ENCODE measurements around the gene TYW5. TPM values are rescaled to one million over a fixed set of nuclear protein-coding genes. Genes with fewer than 3 reads are reported as not detected.

TYW5 gene
- total RNA-seq, 1 donor from 2014 or later = 4.5 TPM

DNA sequence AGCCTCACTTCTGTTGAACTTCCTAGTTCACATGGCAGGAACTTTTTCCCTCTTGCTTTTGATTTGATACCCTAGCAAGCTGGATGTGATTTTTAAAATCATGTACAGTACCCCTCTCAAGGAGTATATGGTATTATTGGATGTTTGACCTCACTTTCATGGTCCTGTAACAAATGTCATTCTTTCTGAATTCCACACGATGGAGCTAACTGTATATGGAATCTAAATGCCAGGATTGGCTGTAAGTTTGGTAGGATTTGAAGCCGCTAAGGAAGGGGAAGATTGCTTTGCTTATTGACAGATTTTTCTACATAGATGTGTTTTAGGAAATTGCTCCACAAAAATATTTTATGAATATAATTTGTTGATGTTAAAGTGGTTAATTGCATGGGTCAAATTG is 18.4 kb upstream of the TYW5 start:
- no peak for ATAC-seq

DNA sequence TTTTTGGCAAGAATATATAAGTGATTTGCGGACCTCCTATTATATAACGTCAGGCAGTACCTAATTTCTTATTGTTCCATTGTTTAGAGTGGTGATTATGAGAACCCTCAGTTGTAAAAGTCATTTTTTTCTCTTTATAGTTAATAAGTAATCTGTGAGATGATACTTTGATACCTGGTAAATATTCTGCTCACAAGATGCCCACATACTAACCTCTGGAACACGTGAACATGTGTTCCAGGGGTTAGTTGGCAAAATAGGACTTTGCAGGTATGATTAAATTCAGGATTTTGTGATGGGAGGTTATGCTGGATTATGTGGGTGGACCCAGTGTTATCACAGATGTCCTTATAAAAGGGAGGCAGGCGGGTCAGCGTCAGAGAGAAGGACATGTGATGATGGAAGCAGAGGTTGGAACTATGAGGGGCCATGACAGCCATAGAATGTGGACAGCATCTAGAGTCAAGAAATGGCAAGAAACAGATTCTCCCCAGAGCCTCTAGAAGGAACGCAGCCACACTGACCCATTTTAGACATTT is 16.9 kb upstream of the TYW5 start:
- no peak for ATAC-seq

DNA sequence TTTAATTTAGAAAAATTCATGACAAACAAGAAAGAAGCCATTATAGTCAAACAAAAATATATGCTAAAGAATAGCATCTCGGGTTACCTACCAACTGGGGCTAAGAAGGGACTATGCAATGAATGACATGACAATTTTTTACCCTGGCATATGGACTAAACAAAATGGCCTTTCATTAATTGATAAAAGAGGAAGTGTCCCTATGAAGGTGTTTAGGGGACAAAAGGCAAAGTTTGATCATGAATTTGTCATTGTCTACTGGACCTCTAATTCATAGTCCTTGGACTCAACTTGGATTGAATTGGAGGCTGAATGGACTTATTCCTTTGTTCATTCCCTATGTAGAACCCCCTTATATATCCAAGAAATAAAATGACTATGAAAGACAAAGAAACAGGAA is 12.8 kb upstream of the TYW5 start:
- ATAC-seq = no peak

DNA sequence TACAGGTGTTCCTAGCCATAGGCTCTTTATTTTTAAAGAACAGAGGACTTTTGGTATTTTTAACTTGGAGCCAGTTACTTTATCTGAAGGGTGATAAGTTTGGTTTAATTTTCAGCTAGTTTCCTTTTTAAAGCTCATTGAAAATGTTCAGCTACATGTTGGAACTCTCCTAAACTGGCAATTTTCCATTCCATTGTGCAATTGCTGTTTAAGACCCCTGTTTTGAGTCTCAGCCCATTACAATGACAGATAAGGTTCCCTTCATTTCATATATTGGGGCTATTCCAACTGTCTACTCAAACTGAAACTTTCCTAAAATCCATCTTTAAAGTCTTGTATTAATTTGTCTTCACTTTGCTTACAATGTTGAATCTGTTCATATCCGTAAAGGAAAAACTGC is 11.7 kb upstream of the TYW5 start:
- ATAC-seq = no peak

DNA sequence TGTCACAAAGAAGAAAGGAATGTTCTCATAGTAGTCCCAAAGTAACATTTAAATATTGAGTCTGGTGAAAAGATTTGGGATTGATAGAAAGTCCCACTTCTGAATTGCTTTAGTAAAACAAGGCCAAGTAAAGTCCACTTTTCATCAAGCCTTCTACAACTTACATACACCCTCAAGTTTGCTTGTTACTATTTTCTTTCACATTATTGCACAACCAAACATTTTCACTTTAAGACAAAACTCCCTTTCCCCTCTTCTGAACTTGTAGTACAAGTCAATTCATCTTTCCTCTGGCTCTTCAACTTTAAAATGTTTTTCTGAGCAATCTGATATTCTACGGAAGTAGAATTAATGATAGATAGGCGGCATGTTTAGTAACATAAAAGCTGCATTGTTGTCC is 11.1 kb upstream of the TYW5 start:
- ATAC-seq = no peak

DNA sequence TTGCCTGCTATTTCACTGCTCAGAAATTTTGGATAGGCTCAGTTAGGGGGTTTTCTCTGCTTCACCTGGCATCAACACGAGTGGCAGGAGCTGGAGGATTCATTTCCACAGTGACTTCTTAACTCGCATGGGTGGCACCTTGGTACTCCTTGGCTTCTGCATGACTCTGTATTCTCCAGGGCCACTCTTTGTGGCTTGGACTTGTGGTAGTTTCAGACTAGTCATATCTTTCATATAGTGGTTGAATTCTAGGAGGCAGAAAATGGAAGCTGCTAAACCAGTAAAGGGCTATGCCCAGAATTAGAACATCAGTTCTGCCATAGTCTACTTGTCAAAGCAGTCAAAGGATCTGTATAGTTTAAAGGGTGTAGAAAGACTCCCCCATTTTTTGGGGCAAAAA is 6.9 kb upstream of the TYW5 start:
- no peak for ATAC-seq

DNA sequence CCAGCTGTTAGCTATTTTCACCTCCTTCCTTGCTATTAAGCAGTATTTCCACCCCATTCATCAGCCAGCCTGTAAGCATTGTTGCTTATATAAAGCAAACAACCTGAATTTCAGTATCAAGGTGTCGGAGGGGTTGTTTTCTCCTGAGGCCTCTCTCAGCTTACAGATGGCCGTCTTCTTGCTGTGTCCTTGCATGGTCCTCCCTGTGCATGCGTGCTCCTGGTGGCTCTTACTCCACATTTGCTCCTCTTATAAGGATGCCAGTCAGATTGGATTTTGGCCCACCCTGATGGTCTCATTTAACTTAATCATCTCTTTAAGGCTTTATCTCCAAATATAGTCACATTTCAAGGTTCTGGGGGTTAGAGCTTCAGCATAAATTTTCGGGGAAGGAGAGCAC is 2.7 kb upstream of the TYW5 start:
- no peak for ATAC-seq

DNA sequence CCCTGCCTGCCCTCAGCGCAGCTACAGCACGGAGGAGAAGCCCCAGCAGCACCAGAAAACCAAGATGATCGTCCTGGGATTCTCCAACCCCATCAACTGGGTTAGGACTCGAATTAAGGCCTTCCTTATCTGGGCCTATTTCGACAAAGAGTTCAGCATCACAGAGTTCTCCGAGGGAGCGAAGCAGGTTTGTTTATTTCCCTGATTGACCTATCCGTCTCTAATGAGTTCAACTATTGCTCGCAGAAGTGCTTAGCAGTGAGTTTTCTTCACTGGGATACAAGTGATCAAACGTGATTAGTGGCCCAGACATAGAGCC is 730 bp upstream of the TYW5 start:
- no peak for ATAC-seq

DNA sequence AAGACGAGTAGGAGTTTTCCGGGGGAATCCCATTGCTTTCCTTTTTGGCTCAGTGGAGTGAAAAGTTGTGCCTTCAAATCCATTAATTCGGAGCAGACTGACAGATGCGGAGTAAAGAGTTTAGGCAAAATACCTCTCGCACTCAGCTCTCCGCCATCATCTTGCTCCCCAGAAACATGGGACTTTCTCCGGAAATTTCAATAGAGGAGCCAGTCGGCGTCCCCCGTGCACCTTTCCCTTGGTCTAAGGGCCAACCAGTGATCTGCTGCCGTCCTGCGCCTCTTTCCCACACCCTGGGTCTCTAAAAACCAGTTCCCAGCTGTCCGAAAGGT is 318 bp downstream of the TYW5 start:
- ATAC-seq = no peak

DNA sequence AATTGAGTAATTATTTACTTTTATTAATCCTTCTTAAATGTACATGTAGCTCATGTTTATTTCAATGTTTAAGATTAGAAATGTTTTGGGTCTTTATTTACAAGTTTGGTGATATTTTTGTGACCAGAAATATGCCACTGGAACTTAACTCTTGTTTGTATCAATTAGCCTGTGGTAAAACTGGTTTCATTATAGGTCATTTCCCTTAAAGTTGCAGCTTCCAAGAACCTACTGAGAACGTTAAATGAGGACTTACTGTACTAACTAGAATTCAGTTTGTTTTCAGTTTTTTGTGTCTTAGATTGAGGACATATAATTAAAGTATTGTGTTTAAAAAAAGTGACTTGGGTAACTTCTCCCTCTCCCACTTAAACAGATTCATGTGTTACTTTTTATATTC is 4.3 kb downstream of the TYW5 start:
- ATAC-seq = no peak

DNA sequence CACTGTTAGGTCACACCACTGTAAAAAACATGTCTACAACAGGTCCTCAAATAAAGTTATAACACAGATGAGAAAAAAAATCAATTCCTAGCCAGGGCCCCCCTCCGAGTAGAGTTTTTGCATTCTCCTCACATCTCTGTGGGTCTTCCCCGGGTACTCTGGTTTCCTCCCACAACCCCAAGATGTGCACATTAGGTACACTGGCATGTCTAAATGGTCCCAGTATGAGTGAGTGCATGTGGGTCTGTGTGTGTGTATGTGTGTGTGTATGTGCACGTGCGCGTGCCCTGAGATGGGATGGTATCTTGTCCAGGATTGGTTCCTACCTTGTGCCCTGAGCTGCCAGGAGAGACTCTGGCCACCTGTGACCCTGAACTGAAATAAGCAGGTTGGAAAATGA is 4.9 kb downstream of the TYW5 start:
- no peak for ATAC-seq

DNA sequence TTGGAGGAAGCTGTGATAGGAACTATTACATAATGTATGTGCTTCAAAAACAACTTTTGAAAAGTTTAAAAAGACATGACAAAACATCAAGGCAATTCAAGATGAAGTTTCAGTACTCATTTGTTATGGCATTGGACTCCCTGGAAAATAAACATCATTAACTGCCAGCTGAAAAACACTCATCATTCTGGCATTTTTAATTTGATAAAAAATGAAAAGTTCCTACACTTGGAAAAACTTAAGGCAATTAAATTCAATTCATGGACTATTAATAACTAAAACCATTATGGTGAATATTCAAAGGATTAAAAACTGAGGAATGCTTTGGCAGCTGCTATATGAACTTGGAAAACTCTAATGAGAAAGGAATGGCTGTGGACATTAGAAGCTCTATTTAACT is 8.5 kb downstream of the TYW5 start:
- ATAC-seq = no peak

DNA sequence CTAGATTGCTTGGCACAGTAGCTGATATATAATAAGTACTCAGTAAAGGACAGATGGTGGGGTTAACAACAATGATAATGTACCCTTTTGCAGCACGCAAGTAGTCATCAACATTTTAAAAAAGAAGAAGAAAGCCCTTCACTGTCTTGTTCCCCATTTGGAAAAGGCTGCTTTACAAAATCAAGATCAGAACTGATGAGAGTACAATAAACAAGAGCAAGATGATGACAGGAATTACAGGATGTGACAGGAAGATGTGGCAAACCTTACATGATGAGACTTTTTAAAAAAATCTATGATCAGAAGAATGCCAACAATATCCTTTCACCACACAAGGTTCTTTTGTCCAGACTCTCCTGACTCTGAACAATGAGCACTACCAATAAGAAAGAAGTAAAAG is 9.1 kb downstream of the TYW5 start:
- no peak for ATAC-seq

DNA sequence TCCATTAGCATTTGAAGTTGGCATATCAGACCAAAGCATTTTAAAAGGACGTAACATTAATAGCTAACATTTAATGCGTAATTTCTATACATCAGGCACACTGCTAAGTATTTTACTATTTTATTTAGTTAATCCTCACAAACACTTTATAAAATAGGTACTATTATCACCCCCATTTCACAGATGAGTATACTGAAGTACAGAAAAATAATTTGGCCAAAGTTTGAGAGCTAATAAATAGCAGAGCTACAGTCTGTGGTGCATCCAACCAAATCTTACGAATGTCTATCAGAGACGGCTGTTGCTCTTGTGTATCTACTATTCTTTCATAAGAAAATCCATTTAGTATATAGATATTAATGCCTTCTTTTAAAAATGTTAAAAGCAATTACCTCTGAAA is 11.9 kb downstream of the TYW5 start:
- ATAC-seq = no peak

DNA sequence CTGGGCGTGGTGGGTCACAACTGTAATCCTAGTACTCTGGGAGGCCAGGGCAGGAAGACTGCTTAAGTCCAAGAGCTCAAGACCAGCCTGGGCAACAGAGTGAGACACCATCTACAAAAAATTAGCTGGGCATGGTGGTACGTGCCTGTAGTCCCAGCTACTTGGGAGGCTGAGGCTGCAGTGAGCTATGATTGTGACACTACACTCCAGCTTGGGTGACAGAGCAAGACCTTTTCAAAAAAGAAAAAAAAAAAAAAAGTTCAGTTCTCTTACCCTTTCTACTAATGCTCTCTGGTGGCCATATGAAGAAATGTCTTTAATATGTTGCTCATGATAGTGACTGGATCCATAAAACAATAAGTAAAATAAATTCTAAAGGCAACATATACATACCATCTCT is 14.9 kb downstream of the TYW5 start:
- ATAC-seq = peak; percentile 43

DNA sequence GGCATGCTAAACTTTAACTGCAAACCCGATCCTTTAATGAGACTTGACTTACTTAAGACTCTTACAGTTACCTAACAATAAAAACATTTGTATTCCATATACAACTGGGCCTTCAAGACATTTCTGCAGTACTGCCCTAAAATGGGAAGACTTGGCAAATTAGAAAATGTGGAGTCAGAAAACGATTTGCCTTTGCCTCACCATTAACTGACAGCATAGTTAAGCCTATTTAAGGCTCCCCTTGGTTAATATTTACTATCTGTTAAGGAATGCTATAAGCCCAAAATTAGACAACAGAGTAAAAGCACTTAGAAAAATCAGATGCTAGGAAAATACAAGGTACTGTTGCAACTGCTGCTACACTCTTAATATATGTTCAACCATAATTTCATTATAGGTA is 18.7 kb downstream of the TYW5 start:
- ATAC-seq = no peak

DNA sequence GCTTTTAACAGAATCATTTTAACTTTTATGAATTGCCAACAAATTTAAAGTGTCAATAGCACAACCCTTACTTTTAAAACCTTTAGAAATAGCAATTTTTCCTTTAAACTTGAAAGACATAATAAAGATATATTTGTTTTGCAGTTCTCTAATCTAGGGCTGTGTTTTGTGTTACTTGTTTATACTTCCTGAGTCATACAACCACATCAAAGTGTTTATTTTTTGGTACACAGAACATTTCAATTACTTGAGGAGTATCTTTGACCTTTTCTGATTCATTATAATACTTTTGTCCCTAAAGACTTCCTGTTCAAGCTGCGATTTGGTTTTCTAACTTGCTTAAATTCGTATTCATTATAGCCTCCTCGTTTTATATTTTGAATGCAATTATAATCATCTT is 21.8 kb downstream of the TYW5 start:
- ATAC-seq = no peak

DNA sequence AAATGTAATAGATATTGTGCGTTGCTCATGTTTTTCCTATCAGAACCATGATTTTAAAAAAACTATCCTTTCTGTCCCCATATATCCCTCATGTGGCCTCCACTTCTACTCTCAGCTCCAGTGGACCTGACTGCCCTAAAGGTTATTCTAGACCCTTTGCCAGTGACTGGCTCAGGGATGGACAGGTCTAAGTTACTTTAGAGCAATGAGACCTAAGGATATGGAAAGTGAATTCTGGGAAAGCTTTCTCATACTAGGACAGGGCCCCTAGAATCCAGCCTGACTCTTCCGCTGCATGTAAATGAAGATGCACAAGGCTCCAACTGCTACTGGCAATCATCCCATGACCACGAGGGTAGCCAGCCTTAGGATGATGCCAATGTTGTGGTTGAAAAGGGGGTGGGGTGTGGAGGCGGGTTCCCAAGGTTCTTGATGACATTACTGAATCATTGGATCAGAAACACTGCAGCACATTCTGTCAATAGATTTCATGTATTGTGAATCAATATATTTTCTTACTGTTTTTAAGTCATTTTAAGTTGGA is 22.9 kb downstream of the TYW5 start:
- no peak for ATAC-seq

DNA sequence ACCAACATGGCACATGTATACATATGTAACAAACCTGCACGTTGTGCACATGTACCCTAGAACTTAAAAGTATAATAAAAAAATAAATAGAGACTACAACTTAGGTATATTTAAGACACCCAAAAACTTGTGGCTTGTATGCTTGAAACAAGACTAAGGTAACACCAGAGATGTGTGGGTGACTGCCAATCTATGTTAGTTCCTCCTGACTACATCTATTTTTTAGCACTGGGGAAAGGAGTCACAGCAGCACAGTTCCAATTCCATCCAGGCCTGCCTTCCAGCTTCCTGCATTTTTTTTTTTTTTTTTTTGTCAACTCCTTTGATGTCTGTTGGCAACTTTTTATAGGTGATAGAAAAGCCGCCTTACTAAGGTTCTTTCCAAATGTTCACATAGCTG is 26.0 kb downstream of the TYW5 start:
- ATAC-seq = no peak

DNA sequence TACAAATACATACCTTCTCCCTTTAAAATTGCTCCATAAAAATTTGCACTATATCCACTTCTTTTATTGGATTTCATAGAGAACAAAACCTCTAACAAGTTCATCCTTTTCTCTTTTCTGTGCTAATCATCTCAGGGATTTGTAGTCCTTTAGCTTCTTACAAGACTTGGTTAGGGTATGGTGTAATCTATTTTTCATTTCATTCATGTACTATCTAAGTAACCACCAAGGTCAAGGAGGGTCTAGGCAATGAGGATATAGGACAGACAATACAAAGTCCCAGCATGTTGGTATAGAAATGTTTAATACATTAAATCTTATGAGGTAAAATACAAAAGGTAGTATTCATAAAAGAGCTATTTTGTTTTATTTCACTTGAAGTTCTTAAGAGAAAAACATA is 26.7 kb downstream of the TYW5 start:
- ATAC-seq = no peak

DNA sequence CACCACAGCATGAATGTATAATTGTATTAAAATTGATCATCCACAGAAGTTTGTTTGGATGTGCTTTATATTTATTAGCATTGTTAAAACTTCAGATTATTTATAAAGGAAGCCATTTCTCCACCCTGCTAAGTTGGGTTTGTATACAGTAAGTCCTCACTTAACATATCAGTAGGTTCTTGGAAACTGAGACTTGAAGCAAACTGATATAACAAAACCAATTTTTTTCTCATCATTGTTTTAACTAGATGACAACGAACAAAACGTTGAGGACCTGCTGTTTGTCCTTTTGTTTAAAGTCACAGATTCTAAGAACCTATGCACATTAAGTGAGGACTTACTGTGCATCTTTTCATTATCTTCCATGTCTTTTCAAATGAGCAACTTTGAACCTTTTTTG is 27.1 kb downstream of the TYW5 start:
- no peak for ATAC-seq

DNA sequence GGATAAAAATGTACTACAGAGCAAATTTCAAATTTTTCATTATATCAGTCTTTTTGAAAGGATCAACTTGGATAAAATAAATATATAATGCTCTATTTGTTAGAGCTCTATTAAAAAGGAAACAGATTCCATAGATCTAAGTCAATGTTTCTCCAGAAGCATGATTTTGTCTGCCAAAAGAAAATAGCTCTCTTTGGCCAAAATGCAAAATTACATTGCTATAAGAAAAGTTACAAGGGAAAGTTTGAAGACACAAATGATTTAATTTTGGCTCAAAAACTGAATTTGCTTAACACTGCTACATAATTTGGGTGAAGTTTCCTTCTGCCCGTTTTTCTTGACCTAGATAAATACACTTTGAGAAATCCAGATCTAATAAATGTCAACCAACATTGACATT is 28.5 kb downstream of the TYW5 start:
- no peak for ATAC-seq

DNA sequence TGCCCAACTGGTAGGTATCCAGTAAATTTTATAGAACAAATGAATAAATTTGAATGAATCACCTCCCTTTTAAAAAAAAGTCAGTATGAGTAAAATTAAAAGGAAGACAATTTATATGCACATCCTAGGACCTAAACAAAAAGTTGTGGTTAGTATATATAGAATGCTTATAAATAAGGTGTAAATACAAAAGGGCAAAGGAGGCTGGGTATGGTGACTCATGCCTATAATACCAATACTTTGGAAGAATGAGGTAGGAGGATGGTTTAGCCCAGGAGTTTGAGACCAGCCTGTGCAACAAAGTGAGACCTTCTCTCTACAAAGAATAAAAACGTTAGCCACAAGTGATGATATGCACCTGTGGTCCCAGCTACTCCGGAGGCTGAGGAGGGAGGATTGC is 31.4 kb downstream of the TYW5 start:
- ATAC-seq = no peak

DNA sequence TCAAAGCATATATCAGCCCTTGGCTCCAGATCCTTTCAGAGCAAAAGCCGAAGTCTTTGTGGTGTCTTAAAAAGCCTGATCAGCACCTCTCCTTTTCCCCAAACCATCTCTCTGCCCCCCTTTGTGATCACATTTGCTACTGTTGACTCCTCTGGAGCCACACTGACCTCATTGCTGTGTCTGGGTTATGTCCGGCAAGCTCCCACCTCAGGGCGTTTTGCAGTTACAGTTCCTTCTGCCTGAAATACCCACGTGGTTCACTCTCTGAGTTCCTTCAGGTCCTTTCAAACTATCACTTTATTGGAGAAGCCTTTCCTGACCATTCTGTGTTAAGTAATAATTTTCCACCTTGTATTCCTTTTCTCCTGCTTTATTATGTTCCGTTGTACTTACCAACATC is 32.4 kb downstream of the TYW5 start:
- no peak for ATAC-seq

DNA sequence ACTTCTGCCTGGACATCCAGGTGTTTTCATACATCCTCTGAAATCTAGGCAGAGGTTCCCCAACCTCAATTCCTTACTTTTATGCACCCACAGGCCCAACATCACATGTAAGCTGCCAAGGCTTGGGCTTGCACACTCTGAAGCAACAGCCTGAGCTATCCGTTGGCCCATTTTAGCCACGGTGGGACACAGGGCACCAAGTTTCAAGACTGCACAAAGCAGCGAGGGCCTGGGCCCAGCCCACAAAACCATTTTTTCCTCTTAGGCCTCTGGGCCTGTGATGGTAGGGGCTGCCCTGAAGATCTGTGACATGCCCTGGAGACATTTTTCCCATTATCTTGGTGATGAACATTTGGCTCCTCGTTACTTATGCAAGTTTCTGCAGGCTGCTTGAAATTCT is 38.3 kb downstream of the TYW5 start:
- ATAC-seq = no peak

DNA sequence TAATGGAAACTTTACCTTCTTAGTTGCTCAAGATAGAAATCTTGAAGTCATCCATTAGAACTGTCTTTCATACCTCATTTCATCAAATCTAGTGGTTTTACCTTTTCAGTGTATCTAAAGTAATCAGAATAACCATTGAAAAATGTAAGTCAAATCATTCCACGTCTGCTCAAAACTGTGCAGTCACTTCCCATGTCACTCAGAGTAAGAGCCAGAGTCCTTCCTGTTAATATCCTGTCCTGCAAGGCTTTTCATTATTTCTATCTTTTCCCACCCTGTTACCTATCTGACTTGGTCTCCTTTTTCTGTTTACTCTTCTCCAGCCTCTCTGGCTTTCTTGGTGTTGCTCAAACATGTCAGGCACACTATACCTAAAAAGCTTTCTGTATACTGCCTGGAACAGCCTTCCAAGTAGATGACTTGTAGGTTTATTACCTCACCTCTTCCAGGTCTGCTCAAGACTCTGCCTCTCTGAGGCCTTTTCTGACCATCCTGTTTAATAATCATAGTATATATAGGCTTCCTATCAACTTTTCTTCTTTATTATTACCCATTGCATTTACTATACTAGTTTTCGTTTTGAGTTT is 40.8 kb downstream of the TYW5 start:
- ATAC-seq = no peak

All from esophagus mucosa (tissue), 1 donor.